WTC11 (cell line): Measurements from ENCODE around the gene BET1L.

Experiments
- CREB1 ChIP-seq: sonication (generic); formaldehyde crosslinking; IDR thresholded peaks from 2 replicates; pipeline ENCODE4 v1.8.0; 2023; ENCODE audit warnings: mild to moderate bottlenecking, missing genetic modification reagents
- ETV6 ChIP-seq: sonication (generic); formaldehyde crosslinking; IDR thresholded peaks from 2 replicates; pipeline ENCODE4 v1.8.1; 2022; ENCODE audit warnings: mild to moderate bottlenecking, missing genetic modification reagents
- FOXK1 ChIP-seq: sonication (generic); formaldehyde crosslinking; IDR thresholded peaks from 2 replicates; pipeline ENCODE4 v1.8.0; 2022; ENCODE audit warnings: mild to moderate bottlenecking, moderate library complexity, missing genetic modification reagents
- SMAD3 ChIP-seq: sonication (generic); formaldehyde crosslinking; IDR thresholded peaks from 2 replicates; pipeline ENCODE4 v1.8.0; 2022; ENCODE audit warnings: missing genetic modification reagents, mild to moderate bottlenecking, borderline replicate concordance
- ZNF416 ChIP-seq: fragments of 250-450 bp; sonication (Bioruptor Pico); IDR thresholded peaks from 2 replicates; pipeline ENCODE4 v1.9.0; 2021; ENCODE audit warnings: mild to moderate bottlenecking, inconsistent platforms
- ZNF671 ChIP-seq: fragments of 250-450 bp; sonication (Bioruptor Pico); IDR thresholded peaks from 2 replicates; pipeline ENCODE4 v1.8.0; 2021; ENCODE audit warnings: mild to moderate bottlenecking
- TF ChIP-seq, protein P1 (sequence below): fragments of 200-600 bp; IDR thresholded peaks from 2 replicates; pipeline ENCODE4 v1.8.0; 2022; ENCODE audit warnings: antibody characterized with exemption
- TF ChIP-seq, protein P2 (sequence below): sonication (generic); formaldehyde crosslinking; IDR thresholded peaks from 2 replicates; pipeline ENCODE4 v1.8.1; 2023; ENCODE audit warnings: mild to moderate bottlenecking, missing genetic modification reagents, borderline replicate concordance
- TF ChIP-seq, protein P3 (sequence below): sonication (generic); formaldehyde crosslinking; IDR thresholded peaks from 2 replicates; pipeline ENCODE4 v1.8.1; 2023; ENCODE audit warnings: mild to moderate bottlenecking, moderate library complexity, missing genetic modification reagents
- TF ChIP-seq, protein P4 (sequence below): sonication (generic); formaldehyde crosslinking; IDR thresholded peaks from 2 replicates; pipeline ENCODE4 v1.8.0; 2022; ENCODE audit warnings: mild to moderate bottlenecking, missing genetic modification reagents
- TF ChIP-seq, protein P5 (sequence below): sonication (generic); formaldehyde crosslinking; conservative IDR thresholded peaks from 2 replicates; pipeline ENCODE4 v1.8.1; 2023; ENCODE audit warnings: mild to moderate bottlenecking, low read depth, missing genetic modification reagents, moderate library complexity
- TF ChIP-seq, protein P6 (sequence below): sonication (generic); formaldehyde crosslinking; IDR thresholded peaks from 2 replicates; pipeline ENCODE4 v1.8.0; 2023; ENCODE audit warnings: missing genetic modification reagents
- TF ChIP-seq, protein P7 (sequence below): sonication (generic); formaldehyde crosslinking; IDR thresholded peaks from 2 replicates; pipeline ENCODE4 v1.8.1; 2022; ENCODE audit warnings: mild to moderate bottlenecking, missing genetic modification reagents, moderate library complexity, borderline replicate concordance

DNA sequence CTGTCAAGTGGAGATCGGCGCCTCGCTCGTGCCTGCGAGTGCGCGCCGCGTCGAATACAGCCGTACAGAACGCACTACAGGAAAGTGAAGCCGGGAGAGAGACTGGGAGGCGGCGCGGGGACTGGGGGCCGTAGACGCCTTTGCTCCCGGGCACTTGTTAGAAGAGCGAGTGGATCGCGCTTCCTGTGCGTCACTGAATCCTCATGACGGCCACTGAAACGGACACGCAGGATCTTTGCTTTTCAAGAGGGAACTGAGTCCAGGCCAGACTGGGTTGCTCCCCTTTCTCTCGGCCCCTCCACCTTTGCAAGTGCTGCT lies 623 bp upstream of the BET1L start:
- TF ChIP-seq, protein P1, sequence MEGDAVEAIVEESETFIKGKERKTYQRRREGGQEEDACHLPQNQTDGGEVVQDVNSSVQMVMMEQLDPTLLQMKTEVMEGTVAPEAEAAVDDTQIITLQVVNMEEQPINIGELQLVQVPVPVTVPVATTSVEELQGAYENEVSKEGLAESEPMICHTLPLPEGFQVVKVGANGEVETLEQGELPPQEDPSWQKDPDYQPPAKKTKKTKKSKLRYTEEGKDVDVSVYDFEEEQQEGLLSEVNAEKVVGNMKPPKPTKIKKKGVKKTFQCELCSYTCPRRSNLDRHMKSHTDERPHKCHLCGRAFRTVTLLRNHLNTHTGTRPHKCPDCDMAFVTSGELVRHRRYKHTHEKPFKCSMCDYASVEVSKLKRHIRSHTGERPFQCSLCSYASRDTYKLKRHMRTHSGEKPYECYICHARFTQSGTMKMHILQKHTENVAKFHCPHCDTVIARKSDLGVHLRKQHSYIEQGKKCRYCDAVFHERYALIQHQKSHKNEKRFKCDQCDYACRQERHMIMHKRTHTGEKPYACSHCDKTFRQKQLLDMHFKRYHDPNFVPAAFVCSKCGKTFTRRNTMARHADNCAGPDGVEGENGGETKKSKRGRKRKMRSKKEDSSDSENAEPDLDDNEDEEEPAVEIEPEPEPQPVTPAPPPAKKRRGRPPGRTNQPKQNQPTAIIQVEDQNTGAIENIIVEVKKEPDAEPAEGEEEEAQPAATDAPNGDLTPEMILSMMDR: no peak
- TF ChIP-seq CREB1 (CRISPR knock-in tag) (no peak), ETV6 (CRISPR knock-in tag) (no peak), SMAD3 (no peak), FOXK1 (no peak), ZNF416 (CRISPR knock-in tag) (no peak), ZNF671 (CRISPR knock-in tag) (no peak)
- TF ChIP-seq, protein P2, sequence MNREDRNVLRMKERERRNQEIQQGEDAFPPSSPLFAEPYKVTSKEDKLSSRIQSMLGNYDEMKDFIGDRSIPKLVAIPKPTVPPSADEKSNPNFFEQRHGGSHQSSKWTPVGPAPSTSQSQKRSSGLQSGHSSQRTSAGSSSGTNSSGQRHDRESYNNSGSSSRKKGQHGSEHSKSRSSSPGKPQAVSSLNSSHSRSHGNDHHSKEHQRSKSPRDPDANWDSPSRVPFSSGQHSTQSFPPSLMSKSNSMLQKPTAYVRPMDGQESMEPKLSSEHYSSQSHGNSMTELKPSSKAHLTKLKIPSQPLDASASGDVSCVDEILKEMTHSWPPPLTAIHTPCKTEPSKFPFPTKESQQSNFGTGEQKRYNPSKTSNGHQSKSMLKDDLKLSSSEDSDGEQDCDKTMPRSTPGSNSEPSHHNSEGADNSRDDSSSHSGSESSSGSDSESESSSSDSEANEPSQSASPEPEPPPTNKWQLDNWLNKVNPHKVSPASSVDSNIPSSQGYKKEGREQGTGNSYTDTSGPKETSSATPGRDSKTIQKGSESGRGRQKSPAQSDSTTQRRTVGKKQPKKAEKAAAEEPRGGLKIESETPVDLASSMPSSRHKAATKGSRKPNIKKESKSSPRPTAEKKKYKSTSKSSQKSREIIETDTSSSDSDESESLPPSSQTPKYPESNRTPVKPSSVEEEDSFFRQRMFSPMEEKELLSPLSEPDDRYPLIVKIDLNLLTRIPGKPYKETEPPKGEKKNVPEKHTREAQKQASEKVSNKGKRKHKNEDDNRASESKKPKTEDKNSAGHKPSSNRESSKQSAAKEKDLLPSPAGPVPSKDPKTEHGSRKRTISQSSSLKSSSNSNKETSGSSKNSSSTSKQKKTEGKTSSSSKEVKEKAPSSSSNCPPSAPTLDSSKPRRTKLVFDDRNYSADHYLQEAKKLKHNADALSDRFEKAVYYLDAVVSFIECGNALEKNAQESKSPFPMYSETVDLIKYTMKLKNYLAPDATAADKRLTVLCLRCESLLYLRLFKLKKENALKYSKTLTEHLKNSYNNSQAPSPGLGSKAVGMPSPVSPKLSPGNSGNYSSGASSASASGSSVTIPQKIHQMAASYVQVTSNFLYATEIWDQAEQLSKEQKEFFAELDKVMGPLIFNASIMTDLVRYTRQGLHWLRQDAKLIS: no peak
- TF ChIP-seq, protein P3, sequence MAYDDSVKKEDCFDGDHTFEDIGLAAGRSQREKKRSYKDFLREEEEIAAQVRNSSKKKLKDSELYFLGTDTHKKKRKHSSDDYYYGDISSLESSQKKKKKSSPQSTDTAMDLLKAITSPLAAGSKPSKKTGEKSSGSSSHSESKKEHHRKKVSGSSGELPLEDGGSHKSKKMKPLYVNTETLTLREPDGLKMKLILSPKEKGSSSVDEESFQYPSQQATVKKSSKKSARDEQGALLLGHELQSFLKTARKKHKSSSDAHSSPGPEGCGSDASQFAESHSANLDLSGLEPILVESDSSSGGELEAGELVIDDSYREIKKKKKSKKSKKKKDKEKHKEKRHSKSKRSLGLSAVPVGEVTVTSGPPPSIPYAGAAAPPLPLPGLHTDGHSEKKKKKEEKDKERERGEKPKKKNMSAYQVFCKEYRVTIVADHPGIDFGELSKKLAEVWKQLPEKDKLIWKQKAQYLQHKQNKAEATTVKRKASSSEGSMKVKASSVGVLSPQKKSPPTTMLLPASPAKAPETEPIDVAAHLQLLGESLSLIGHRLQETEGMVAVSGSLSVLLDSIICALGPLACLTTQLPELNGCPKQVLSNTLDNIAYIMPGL: no peak
- TF ChIP-seq, protein P4, sequence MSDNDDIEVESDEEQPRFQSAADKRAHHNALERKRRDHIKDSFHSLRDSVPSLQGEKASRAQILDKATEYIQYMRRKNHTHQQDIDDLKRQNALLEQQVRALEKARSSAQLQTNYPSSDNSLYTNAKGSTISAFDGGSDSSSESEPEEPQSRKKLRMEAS: no peak
- TF ChIP-seq, protein P5, sequence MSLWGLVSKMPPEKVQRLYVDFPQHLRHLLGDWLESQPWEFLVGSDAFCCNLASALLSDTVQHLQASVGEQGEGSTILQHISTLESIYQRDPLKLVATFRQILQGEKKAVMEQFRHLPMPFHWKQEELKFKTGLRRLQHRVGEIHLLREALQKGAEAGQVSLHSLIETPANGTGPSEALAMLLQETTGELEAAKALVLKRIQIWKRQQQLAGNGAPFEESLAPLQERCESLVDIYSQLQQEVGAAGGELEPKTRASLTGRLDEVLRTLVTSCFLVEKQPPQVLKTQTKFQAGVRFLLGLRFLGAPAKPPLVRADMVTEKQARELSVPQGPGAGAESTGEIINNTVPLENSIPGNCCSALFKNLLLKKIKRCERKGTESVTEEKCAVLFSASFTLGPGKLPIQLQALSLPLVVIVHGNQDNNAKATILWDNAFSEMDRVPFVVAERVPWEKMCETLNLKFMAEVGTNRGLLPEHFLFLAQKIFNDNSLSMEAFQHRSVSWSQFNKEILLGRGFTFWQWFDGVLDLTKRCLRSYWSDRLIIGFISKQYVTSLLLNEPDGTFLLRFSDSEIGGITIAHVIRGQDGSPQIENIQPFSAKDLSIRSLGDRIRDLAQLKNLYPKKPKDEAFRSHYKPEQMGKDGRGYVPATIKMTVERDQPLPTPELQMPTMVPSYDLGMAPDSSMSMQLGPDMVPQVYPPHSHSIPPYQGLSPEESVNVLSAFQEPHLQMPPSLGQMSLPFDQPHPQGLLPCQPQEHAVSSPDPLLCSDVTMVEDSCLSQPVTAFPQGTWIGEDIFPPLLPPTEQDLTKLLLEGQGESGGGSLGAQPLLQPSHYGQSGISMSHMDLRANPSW: no peak
- TF ChIP-seq, protein P6, sequence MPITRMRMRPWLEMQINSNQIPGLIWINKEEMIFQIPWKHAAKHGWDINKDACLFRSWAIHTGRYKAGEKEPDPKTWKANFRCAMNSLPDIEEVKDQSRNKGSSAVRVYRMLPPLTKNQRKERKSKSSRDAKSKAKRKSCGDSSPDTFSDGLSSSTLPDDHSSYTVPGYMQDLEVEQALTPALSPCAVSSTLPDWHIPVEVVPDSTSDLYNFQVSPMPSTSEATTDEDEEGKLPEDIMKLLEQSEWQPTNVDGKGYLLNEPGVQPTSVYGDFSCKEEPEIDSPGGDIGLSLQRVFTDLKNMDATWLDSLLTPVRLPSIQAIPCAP (CRISPR knock-in tag): no peak
- TF ChIP-seq, protein P7, sequence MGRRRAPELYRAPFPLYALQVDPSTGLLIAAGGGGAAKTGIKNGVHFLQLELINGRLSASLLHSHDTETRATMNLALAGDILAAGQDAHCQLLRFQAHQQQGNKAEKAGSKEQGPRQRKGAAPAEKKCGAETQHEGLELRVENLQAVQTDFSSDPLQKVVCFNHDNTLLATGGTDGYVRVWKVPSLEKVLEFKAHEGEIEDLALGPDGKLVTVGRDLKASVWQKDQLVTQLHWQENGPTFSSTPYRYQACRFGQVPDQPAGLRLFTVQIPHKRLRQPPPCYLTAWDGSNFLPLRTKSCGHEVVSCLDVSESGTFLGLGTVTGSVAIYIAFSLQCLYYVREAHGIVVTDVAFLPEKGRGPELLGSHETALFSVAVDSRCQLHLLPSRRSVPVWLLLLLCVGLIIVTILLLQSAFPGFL: no peak
